A673 (cell line): Measurements from ENCODE around the gene NDST3.

Source experiments
- EZH2 ChIP-seq: fragments of 200-600 bp; sonication (generic); IDR thresholded peaks from 2 replicates; pipeline ENCODE4 v1.6.1; 2017; ENCODE audit warnings: borderline replicate concordance, low read depth, mild to moderate bottlenecking, mixed read lengths, antibody characterized with exemption, low read length; ENCODE audit not compliant: poor library complexity, severe bottlenecking
- TF ChIP-seq, protein P1 (sequence below): fragments of 300-800, 200-600 bp; sonication (generic); conservative IDR thresholded peaks from 2 replicates; pipeline ENCODE4 v1.5.1; 2017; ENCODE audit warnings: low read depth, mild to moderate bottlenecking, antibody characterized with exemption, low read length, moderate library complexity, mixed read lengths

GRCh38 chr4:118264096-118264495, 229.8 kb downstream of the NDST3 start:
- TF ChIP-seq, protein P1, sequence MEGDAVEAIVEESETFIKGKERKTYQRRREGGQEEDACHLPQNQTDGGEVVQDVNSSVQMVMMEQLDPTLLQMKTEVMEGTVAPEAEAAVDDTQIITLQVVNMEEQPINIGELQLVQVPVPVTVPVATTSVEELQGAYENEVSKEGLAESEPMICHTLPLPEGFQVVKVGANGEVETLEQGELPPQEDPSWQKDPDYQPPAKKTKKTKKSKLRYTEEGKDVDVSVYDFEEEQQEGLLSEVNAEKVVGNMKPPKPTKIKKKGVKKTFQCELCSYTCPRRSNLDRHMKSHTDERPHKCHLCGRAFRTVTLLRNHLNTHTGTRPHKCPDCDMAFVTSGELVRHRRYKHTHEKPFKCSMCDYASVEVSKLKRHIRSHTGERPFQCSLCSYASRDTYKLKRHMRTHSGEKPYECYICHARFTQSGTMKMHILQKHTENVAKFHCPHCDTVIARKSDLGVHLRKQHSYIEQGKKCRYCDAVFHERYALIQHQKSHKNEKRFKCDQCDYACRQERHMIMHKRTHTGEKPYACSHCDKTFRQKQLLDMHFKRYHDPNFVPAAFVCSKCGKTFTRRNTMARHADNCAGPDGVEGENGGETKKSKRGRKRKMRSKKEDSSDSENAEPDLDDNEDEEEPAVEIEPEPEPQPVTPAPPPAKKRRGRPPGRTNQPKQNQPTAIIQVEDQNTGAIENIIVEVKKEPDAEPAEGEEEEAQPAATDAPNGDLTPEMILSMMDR = no peak
- TF ChIP-seq EZH2 = no peak
